ENCODE measurements around the gene SRCAP. TPM values are rescaled to one million over a fixed set of nuclear protein-coding genes. Genes with fewer than 3 reads are reported as not detected.

Gene SRCAP
- total and polyA plus RNA-seq, 3 experiments from 2014 or later = 33.0 to 76.3 (median 75.4) TPM

DNA sequence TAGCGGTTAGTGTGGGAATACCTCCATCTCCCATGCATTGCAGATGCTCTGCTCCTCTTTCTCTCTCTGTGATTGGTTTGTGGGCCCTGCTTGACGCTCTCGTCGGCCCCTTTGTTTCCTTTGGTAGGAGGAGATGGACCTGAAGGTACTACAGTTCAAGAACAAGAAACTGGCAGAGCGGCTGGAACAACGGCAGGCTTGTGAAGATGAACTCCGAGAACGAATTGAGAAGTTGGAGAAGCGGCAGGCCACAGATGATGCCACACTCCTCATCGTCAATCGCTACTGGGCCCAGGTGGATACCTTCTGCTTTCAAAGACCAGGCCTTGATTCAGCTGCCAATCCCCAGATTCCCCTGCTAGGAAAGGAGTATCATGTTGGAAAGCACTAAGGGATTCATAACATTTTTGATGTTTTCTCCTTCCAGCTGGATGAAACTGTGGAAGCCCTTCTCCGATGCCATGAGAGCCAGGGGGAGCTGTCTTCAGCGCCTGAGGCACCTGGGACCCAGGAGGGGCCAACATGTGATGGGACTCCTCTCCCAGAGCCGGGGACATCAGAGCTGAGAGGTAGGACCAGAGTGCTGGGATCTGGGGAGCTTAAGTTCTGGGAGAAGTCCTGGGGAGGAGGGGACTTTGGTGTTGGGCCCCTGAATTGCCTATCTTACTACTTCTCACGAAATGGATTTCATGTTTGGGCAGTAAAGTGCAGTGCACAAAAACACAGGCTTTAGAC is 64.2 kb downstream of the SRCAP start:
- POLR2A ChIA-PET = interaction anchor here (1.0 kb wide), 1 partner anchor 12 kb away, joined by 5 read pairs; no protein-coding TSS in a partner anchor
- Mint-ChIP-seq H3K9me3 (no peaks in the 10 kb centered on the region), H3K4me3 (peak overlapping the region; percentile 96 to 99 (median 96)), H3K27ac (peak overlapping the region; percentile 93 to 99 (median 97)), H3K4me1 (peaks cover 44 to 58% (median 50%) of the 10 kb centered on the region in 3 donors), H3K27me3 (no peaks in the 10 kb centered on the region), H3K36me3 (peaks cover 4 to 70% (median 12%) of the 10 kb centered on the region in 3 donors)
- DNase-seq = no peak
- Histone ChIP-seq H3K4me1 (ENCODE audit: insufficient read depth, low read length) (peaks cover 43% of the 10 kb centered on the region), H3K9me3 (ENCODE audit: low read length) (no peaks in the 10 kb centered on the region), H3K27ac (ENCODE audit: low read depth, low read length) (peak overlapping the region; percentile 84), H3K27me3 (ENCODE audit: insufficient read depth, low read length, poor library complexity, severe bottlenecking) (no peaks in the 10 kb centered on the region), H3K4me3 (ENCODE audit: low read length) (peak overlapping the region; percentile 90), H3K36me3 (ENCODE audit: insufficient read depth, low read length) (peaks cover 50% of the 10 kb centered on the region)
- CTCF ChIA-PET = interaction anchor here (1.0 kb wide), 1 partner anchor 43 kb away, joined by 3 read pairs; no protein-coding TSS in a partner anchor

DNA sequence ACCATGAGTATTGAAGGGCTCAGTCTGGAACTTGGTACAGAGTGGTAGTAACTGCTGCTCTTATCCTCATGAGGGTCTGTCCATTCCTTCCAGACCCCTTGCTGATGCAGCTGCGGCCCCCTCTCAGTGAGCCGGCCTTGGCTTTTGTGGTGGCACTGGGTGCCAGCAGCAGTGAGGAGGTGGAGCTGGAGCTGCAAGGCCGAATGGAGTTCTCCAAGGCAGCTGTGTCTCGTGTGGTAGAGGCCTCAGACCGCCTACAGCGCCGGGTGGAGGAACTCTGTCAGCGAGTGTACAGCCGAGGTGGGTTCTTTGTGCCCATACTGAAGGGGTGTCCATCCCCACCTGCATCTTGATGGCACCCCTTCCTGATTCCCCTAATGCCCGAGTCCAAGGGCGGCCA is 65.1 kb downstream of the SRCAP start:
- peak in 1 of 5 donors; percentile 44 for DNase-seq
- Mint-ChIP-seq H3K27ac (peak overlapping the region in 5 of 8 donors; percentile 82 to 97 (median 85)), H3K27me3 (no peaks in the 10 kb centered on the region), H3K4me1 (peaks cover 44 to 61% (median 56%) of the 10 kb centered on the region in 3 donors), H3K36me3 (peaks cover 4 to 77% (median 14%) of the 10 kb centered on the region in 3 donors), H3K4me3 (peak overlapping the region in 5 of 7 donors; percentile 25 to 99 (median 82)), H3K9me3 (no peaks in the 10 kb centered on the region)
- ChIA-PET CTCF (interaction anchor here (1.0 kb wide), 1 partner anchor 42 kb away, joined by 3 read pairs; no protein-coding TSS in a partner anchor), POLR2A (no interaction called here)
- Histone ChIP-seq H3K27me3 (ENCODE audit: insufficient read depth, low read length, poor library complexity, severe bottlenecking) (no peaks in the 10 kb centered on the region), H3K27ac (ENCODE audit: low read depth, low read length) (no peak overlapping the region), H3K4me3 (ENCODE audit: low read length) (no peak overlapping the region), H3K9me3 (ENCODE audit: low read length) (no peaks in the 10 kb centered on the region), H3K36me3 (ENCODE audit: insufficient read depth, low read length) (peaks cover 59% of the 10 kb centered on the region), H3K4me1 (ENCODE audit: insufficient read depth, low read length) (peaks cover 43% of the 10 kb centered on the region)

DNA sequence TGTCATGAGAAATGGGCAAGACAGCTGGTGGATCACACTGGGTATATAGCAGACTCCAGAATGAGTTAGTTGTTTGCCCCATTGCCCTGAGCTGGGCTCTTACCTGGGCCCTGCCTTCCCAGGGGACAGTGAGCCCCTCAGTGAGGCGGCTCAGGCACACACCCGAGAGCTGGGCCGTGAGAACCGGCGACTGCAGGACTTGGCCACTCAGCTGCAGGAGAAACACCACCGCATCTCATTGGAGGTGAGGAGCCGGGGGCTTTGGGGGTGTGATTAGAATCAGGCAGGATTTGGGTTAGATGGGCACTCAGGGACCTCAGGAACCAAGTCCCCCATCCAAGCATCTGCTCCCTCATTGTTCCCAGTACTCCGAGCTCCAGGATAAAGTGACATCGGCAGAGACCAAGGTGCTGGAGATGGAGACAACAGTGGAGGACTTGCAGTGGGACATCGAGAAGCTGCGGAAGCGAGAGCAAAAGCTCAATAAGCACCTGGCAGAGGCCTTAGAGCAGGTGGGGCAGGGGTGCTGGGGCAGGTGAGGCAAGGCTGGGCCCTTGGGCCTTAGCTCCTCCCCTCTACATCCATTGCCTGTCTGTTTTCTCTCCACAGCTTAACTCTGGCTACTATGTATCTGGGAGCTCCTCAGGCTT is 66.0 kb downstream of the SRCAP start:
- CTCF ChIA-PET = interaction anchor here (0.6 kb wide), 1 partner anchor 326 kb away, joined by 3 read pairs; no protein-coding TSS in a partner anchor
- H3K4me3 Mint-ChIP-seq = peak overlapping the region in 1 of 7 donors; percentile 75
- peaks cover 4 to 85% (median 17%) of the 10 kb centered on the region in 3 donors for H3K36me3 Mint-ChIP-seq

DNA sequence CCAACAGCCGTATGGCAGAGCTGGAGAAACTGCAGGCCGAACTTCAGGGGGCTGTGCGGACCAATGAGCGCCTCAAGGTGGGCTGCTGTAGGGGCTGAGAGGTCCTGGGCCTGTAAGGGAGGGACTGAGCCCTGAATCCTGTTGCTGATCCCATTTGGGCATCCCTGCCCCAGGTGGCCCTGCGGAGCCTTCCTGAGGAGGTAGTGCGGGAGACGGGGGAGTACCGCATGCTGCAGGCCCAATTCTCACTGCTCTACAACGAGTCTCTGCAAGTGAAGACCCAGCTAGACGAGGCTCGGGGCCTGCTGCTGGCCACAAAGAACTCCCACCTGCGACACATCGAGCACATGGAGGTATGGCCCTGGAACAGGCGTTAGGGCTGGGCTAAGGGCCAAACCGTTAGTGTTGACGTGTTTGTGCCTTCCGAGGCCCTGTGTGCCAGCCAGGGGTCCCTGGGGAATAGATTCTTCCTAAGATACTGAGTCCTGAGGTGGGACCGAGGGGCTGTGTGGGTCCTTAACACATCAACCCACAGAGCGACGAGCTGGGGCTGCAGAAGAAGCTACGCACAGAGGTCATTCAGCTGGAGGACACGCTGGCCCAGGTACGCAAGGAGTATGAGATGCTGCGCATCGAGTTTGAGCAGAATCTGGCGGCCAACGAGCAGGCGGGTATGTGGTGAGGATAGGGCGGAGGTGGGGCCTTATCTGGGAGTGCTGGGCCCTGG is 67.4 kb downstream of the SRCAP start:
- peaks cover 4 to 95% (median 17%) of the 10 kb centered on the region in 3 donors for H3K36me3 Mint-ChIP-seq
- Histone ChIP-seq H3K4me3 (ENCODE audit: low read length) (no peak overlapping the region), H3K9me3 (ENCODE audit: low read length) (no peaks in the 10 kb centered on the region), H3K4me1 (ENCODE audit: insufficient read depth, low read length) (peaks cover 33% of the 10 kb centered on the region), H3K36me3 (ENCODE audit: insufficient read depth, low read length) (peaks cover 76% of the 10 kb centered on the region), H3K27ac (ENCODE audit: low read depth, low read length) (no peak overlapping the region), H3K27me3 (ENCODE audit: insufficient read depth, low read length, poor library complexity, severe bottlenecking) (no peaks in the 10 kb centered on the region)
- peak overlapping the region in 2 of 8 donors; percentile 45 to 91 for H3K27ac Mint-ChIP-seq
- peaks cover 35 to 54% (median 47%) of the 10 kb centered on the region in 3 donors for H3K4me1 Mint-ChIP-seq
- H3K4me3 Mint-ChIP-seq = peak overlapping the region in 1 of 7 donors; percentile 36
- DNase-seq = no peak
- no peaks in the 10 kb centered on the region for H3K9me3 Mint-ChIP-seq
- ChIA-PET POLR2A (interaction anchor here (0.5 to 0.6 kb wide), 2 partner anchors 103 to 173 kb away, joined by 3 to 5 read pairs; no protein-coding TSS in a partner anchor), CTCF (interaction anchor here (1.9 kb wide), 1 partner anchor 136 kb away, joined by 5 read pairs; no protein-coding TSS in a partner anchor)
- H3K27me3 Mint-ChIP-seq = no peaks in the 10 kb centered on the region

More for the DNA sequence above, 66.0 kb downstream of the SRCAP start:
- peaks cover 66% of the 10 kb centered on the region for H3K36me3 ChIP-seq (ENCODE audit: insufficient read depth, low read length)
- no peaks in the 10 kb centered on the region for H3K9me3 ChIP-seq (ENCODE audit: low read length)
- no peaks in the 10 kb centered on the region for H3K27me3 Mint-ChIP-seq
- peaks cover 43% of the 10 kb centered on the region for H3K4me1 ChIP-seq (ENCODE audit: insufficient read depth, low read length)
- DNase-seq = no peak
- no peaks in the 10 kb centered on the region for H3K27me3 ChIP-seq (ENCODE audit: insufficient read depth, low read length, poor library complexity, severe bottlenecking)
- peaks cover 44 to 61% (median 57%) of the 10 kb centered on the region in 3 donors for H3K4me1 Mint-ChIP-seq
- no peak overlapping the region for H3K4me3 ChIP-seq (ENCODE audit: low read length)
- POLR2A ChIA-PET = interaction anchor here (0.8 kb wide), 1 partner anchor 49 kb away, joined by 3 read pairs; no protein-coding TSS in a partner anchor
- H3K9me3 Mint-ChIP-seq = no peaks in the 10 kb centered on the region
- H3K27ac Mint-ChIP-seq = peak overlapping the region in 3 of 8 donors; percentile 31 to 97 (median 80)
- no peak overlapping the region for H3K27ac ChIP-seq (ENCODE audit: low read depth, low read length)

DNA sequence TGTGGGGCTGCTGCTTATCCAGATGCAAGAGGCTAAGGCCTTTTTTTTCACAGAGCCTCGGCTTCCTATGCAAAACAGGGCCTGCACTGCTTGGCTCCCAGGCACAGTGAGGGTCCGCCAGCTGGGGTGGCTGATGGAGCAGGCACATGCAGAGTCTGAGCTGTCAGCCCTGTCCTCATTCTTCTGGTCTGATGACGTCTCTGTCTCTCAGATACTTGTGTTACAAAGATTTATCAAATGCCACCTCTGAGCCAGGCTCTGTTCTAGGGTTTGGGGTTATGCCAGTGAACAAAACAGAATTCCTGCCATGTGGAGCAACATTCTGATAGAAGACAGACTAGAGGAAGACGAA is 67.9 kb downstream of the SRCAP start:
- Histone ChIP-seq H3K4me1 (ENCODE audit: insufficient read depth, low read length) (peaks cover 31% of the 10 kb centered on the region), H3K4me3 (ENCODE audit: low read length) (no peak overlapping the region), H3K27ac (ENCODE audit: low read depth, low read length) (no peak overlapping the region), H3K27me3 (ENCODE audit: insufficient read depth, low read length, poor library complexity, severe bottlenecking) (no peaks in the 10 kb centered on the region), H3K36me3 (ENCODE audit: insufficient read depth, low read length) (peaks cover 78% of the 10 kb centered on the region), H3K9me3 (ENCODE audit: low read length) (no peaks in the 10 kb centered on the region)
- H3K4me1 Mint-ChIP-seq = peaks cover 33 to 52% (median 45%) of the 10 kb centered on the region in 3 donors
- ChIA-PET POLR2A (interaction anchor here (0.5 to 0.6 kb wide), 2 partner anchors 104 to 173 kb away, joined by 3 to 5 read pairs; no protein-coding TSS in a partner anchor), CTCF (interaction anchor here (1.9 kb wide), 1 partner anchor 135 kb away, joined by 5 read pairs; no protein-coding TSS in a partner anchor)
- H3K27ac Mint-ChIP-seq = peak overlapping the region in 7 of 8 donors; percentile 1 to 95 (median 87)
- H3K27me3 Mint-ChIP-seq = no peaks in the 10 kb centered on the region
- H3K4me3 Mint-ChIP-seq = peak overlapping the region in 2 of 7 donors; percentile 36 to 65
- H3K36me3 Mint-ChIP-seq = peaks cover 4 to 97% (median 17%) of the 10 kb centered on the region in 3 donors
- no peak for DNase-seq
- H3K9me3 Mint-ChIP-seq = no peaks in the 10 kb centered on the region

DNA sequence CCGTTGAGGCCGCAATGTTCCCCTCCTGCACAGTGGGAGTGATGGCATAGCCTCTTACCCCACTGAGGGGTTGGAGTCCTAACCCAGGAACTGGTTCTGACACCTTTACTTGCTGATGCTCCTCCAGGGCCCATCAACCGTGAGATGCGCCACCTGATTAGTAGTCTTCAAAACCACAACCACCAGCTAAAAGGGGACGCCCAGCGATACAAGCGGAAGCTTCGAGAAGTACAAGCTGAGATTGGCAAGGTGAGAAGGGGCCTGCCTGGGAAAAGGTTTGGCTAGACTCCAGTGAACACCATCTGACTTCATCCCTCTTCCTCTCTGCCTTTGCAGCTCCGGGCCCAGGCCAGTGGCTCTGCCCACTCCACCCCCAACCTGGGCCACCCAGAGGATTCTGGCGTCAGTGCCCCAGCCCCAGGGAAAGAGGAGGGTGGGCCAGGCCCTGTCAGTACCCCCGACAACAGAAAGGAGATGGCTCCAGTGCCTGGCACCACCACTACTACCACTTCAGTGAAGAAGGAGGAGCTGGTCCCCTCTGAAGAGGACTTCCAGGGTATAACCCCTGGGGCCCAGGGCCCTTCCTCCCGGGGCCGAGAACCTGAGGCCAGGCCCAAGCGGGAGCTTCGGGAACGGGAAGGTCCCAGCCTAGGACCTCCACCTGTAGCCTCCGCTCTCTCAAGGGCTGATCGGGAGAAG is 68.9 kb downstream of the SRCAP start:
- H3K27me3 Mint-ChIP-seq = no peaks in the 10 kb centered on the region
- Histone ChIP-seq H3K4me3 (ENCODE audit: low read length) (no peak overlapping the region), H3K27ac (ENCODE audit: low read depth, low read length) (no peak overlapping the region), H3K9me3 (ENCODE audit: low read length) (no peaks in the 10 kb centered on the region), H3K36me3 (ENCODE audit: insufficient read depth, low read length) (peaks cover 87% of the 10 kb centered on the region), H3K4me1 (ENCODE audit: insufficient read depth, low read length) (peaks cover 27% of the 10 kb centered on the region), H3K27me3 (ENCODE audit: insufficient read depth, low read length, poor library complexity, severe bottlenecking) (no peaks in the 10 kb centered on the region)
- H3K27ac Mint-ChIP-seq = peak overlapping the region; percentile 37 to 97 (median 87)
- peaks cover 4 to 97% (median 24%) of the 10 kb centered on the region in 3 donors for H3K36me3 Mint-ChIP-seq
- no peaks in the 10 kb centered on the region for H3K9me3 Mint-ChIP-seq
- ChIA-PET CTCF (interaction anchor here (1.4 to 1.9 kb wide), 2 partner anchors 46 to 134 kb away, joined by 5 read pairs; no protein-coding TSS in a partner anchor), POLR2A (interaction anchor here (0.8 kb wide), 1 partner anchor 139 kb away, joined by 3 read pairs; no protein-coding TSS in a partner anchor)
- H3K4me3 Mint-ChIP-seq = peak overlapping the region; percentile 23 to 86 (median 59)
- DNase-seq = peak in 4 of 5 donors; percentile 45 to 82 (median 70)
- H3K4me1 Mint-ChIP-seq = peaks cover 34 to 51% (median 45%) of the 10 kb centered on the region in 3 donors

All from CD8-positive, alpha-beta memory T cell (primary cell).